Measurements from ENCODE around the gene ZNF414.
A peak's percentile ranks its signal among the peaks of the same experiment; 100 is the strongest.
"Not testable (repeated sequence)": the region's sequence is repeated elsewhere in the genome, so short reads cannot be mapped to it uniquely, and the experiment has no call there.

The ZNF414 gene

GRCh38 chr19:8513687-8514504 lies at the start of gene ZNF414:
Gene ZNF414, minus strand, starts transcription at chr19:8514167. Its CDS starts 121 bp downstream, at chr19:8514046.
- peak; percentile 99 for DNase-seq

- DNase-seq: no peak
Measured at GRCh38 chr19:8561075-8561764, 47.3 kb upstream of the ZNF414 start.

- DNase-seq: no peak
Measured at GRCh38 chr19:8558325-8558724, 44.4 kb upstream of the ZNF414 start.

GRCh38 chr19:8557642-8558238 lies 43.8 kb upstream of the ZNF414 start:
- DNase-seq: no peak

GRCh38 chr19:8553729-8554128 lies 39.8 kb upstream of the ZNF414 start:
- DNase-seq: not testable (repeated sequence)

GRCh38 chr19:8552810-8553209 lies 38.8 kb upstream of the ZNF414 start:
- DNase-seq: no peak

- no peak for DNase-seq
Measured at GRCh38 chr19:8550070-8550469, 36.1 kb upstream of the ZNF414 start.

GRCh38 chr19:8545743-8546142 lies 31.8 kb upstream of the ZNF414 start:
- no peak for DNase-seq

- DNase-seq: no peak
Measured at GRCh38 chr19:8544168-8544567, 30.2 kb upstream of the ZNF414 start.

GRCh38 chr19:8539621-8540149 lies 25.7 kb upstream of the ZNF414 start:
- no peak for DNase-seq

- no peak for DNase-seq
Measured at GRCh38 chr19:8537099-8537498, 23.1 kb upstream of the ZNF414 start.

- no peak for DNase-seq
Measured at GRCh38 chr19:8536282-8536681, 22.3 kb upstream of the ZNF414 start.

- DNase-seq: no peak
Measured at GRCh38 chr19:8532225-8532624, 18.3 kb upstream of the ZNF414 start.

- no peak for DNase-seq
Measured at GRCh38 chr19:8531470-8531869, 17.5 kb upstream of the ZNF414 start.

GRCh38 chr19:8530061-8530679 lies 16.2 kb upstream of the ZNF414 start:
- no peak for DNase-seq

GRCh38 chr19:8529369-8530006 lies 15.5 kb upstream of the ZNF414 start:
- DNase-seq: no peak

- DNase-seq: no peak
Measured at GRCh38 chr19:8528500-8528899, 14.5 kb upstream of the ZNF414 start.

- no peak for DNase-seq
Measured at GRCh38 chr19:8526345-8527091, 12.6 kb upstream of the ZNF414 start.

GRCh38 chr19:8525401-8525684 lies 11.4 kb upstream of the ZNF414 start:
- no peak for DNase-seq

- no peak for DNase-seq
Measured at GRCh38 chr19:8519388-8519787, 5.4 kb upstream of the ZNF414 start.

- peak; percentile 29 for DNase-seq
Measured at GRCh38 chr19:8518536-8518935, 4.6 kb upstream of the ZNF414 start.

All from CD4-positive, alpha-beta T cell treated with Interleukin-17A for 4 hours (primary cell).